SH-SY5Y (cell line): ENCODE results near the gene CRACDL.

Source experiments
- GATA2 ChIP-seq: IDR thresholded peaks from 2 replicates; pipeline ENCODE4 v1.6.1; 2011; ENCODE audit warnings: mild to moderate bottlenecking, low read depth, low read length
- GATA3 ChIP-seq: IDR thresholded peaks from 2 replicates; pipeline ENCODE4 v1.6.1; 2011; ENCODE audit warnings: low read depth, mild to moderate bottlenecking, low read length, moderate library complexity

Gene CRACDL

DNA sequence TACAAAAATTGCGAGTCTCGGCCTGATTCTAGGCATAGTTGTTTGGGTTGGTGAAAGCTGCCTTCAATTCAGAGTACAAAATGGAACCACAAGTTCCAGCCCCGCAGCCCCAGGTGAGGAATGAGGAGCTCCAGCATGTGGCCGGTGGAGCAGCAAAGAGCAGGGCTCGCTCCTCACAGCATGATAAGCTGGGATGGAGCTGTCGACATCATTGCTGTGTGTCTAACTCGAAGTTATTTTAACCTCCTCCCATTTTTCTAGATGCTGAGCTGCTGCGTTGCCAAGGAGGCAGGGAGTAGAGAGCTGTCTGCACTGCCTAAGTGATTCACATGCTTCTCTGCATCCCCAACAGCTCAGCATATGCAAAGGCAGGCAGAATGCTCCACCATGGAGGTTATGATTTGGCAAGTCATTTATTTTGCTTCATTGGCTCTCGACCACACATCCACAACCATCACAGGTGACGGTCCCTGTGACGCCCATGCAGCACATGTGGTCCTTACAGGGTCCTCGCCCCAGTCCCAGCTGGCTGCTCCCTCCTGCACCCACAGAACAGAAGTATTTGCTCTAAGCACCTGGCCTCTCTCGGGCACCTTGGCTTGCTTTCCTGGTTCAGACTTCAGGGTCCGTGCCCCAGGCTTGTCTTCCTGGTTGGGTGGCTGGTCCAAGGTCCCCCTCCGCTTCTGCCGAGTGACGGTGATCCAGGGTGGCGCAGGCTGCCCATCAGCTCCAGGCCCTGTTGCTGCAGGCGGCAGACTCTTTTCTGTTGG is 139.1 kb downstream of the CRACDL start:
- no peak for TF ChIP-seq GATA3
- no peak for TF ChIP-seq GATA2

DNA sequence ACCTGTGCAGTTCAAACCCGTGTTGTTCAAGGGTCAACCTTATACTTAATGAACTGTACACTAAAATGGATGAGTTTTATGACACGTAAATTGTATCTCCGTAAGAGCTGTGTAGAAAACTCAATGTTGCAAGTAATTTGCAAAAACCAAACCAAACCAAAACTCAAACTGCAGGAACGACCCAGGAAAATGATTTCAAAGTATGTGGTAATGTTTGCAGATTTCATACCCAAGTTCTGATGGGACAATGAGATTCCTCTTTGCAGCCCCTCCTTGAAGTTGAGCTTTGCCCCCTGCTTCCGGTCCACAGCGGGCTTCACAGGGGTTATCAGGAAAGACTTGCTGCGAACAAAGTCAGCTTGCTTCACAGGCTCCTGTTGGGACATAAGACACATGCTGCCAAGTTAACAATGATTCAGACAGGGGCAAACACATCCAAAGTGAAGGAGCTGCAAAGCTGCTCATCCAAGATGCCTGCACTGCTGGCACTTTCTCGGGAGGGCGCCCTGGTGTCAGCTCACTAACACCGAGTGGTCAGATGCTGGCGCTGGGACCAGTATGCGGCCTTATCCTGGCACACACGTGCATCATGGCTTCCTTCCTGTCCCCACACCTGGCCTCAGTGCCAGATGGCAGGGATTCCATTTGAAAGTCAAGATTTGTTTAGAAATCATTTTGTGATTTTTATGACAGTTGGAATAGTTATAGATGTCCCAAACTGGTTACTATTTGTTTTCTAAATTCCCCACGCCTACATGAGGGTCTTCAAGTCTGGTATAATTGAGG is 139.9 kb downstream of the CRACDL start:
- TF ChIP-seq GATA2 (no peak), GATA3 (no peak)

DNA sequence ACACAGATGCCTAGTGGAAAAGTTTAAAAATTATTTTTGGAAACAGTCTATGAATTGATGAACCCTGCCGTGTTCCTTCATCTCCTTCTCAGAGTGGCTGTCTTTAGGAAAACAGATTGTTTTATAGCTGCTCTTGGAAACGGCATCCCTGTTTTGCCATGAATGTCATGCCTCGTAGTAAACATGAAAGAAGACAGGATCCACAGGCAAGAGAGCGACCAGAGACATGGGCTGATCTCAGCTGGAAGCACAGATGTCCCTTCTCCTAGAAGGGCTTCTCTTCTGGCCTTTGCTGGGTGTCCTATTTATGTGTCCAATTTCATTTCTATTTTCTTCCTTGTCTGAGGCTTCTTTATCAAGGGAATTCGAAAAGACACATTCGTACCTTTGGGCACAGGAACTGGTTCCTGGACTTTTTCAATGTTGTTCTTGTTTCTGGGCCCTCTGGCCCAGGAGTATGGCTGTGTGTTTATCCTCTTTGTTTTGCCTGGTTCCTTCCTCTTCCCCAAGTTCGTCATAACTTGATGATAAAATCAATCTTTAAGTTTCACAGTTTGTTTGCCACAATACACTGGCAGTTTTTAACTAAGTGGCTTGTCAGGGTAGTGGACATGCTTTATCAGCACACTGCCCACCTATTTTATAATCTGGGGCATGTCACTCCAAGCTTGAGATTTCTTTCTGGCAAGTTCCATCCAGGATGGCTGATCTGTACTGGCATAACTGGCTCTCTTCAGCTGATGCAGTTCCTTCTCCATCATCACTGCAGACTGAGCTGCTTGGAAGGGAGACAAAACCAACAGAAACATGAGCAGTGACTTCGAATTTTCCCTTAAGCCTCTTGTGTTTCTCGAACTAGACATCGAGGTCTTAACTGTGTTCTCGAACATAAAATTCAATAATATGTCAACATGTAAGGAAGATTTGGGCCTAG is 141.9 kb downstream of the CRACDL start:
- TF ChIP-seq GATA2 (no peak), GATA3 (no peak)

DNA sequence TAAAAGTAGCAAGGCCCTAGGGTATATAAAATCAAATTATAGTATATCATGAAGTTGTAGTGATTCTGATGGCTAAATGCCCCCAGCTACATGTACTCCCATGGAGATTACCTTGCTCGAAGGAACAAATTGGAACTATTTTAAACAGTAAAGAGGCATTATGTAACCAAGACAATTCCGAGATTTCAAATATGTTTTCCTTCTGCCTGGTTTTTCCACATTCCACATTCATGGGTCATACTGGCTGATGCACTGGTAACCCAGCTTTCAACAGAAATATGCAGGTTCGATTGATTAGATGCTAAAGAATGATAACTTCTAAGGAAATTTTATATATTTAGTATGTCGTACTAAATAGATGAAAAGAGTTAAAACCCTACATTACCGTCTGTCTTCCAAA is 142.8 kb downstream of the CRACDL start:
- TF ChIP-seq GATA3 (no peak), GATA2 (no peak)

DNA sequence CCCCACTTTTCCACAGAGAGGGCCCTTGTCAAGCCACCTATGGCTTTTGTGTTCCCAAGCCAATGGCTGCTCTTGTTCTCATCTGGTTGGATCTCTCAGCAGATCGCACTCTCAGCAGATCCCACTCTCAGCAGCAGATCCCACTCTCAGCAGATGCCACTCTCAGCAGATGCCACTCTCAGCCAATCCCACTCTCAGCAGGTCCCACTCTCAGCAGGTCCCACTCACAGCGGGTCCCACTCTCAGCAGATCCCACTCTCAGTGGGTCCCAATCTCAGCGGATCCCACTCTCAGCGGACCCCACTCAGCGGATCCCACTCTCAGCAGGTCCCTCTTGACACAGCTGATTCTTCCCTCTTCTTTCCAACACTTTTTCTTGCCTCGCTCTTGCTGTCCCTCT is 145.8 kb downstream of the CRACDL start:
- TF ChIP-seq GATA3 (no peak), GATA2 (no peak)

DNA sequence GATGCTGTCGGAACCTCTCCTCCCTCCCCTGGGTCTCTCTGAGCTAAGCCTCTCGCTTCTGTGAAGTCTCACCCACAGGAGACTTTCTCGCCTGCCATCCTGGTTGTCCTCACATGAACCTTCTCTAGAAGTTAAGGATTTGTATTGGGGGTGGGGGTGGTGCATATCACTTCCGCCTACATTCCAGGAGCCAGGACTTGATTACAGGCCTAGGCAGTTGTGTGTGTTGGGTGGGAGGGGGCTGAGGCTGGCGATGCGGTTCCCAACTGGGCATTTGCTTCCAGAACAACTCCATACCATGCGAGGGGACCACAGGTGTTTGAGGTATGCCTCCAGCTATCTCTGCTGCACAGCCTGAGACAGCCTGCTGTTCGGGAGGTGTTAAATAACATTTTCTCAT is 148.3 kb downstream of the CRACDL start:
- TF ChIP-seq GATA3 = no peak
- TF ChIP-seq GATA2 = no peak

DNA sequence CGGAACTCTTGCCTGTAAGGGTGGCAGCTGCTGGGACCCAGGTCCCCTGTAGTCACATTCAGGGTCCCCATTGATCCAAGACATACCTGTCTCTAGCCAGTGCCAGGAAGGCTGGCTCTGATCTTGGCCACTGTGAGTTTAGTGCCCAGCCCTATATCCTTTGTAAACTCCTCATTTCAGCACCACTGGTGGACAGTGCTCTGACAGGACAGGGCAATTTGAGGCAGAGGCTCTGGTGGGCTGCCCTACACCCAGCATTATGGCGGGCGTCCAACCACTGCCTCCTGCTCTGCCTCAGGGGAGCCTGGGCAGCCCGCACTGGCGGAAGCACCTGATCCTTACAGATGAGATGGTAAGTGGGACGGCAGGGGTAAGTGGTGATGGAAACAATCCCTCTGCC is 149.8 kb downstream of the CRACDL start:
- TF ChIP-seq GATA2 (no peak), GATA3 (no peak)

DNA sequence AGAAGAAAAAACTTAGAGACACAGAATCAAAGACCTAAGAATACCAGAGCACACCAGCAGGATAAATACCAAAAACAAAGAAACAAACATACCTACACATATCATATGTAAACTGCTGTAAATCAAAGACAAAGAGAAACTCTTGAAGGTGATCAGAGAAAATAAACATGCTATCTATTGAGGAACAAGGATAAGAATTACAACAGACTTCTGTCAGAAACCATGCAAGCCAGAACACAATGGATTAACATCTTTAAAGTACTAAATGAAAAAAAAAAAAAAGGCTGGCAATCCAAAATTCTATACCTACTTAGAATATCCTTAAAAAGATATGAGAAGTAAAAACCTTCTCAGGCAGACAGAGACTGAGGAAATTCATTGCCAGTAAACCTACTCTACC is 153.5 kb downstream of the CRACDL start:
- TF ChIP-seq GATA3 = no peak

DNA sequence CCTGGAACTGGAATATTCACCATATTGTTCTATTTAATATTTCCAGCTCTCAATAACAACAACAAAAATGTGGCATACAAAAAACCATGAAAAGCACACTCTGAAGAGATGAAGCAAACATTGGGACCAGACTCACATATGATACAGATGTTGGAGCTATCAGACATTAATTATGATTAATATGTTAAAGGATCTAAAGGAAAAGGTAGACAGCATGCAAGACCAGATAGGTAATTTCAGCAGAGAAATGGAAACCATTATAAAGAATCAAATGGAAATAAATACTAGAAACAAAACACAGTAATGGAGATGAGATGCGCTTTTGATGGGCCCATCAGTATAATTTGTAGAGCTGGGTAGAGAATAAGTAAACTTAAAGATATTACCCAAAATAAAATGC is 154.2 kb downstream of the CRACDL start:
- TF ChIP-seq GATA3 (no peak), GATA2 (no peak)

DNA sequence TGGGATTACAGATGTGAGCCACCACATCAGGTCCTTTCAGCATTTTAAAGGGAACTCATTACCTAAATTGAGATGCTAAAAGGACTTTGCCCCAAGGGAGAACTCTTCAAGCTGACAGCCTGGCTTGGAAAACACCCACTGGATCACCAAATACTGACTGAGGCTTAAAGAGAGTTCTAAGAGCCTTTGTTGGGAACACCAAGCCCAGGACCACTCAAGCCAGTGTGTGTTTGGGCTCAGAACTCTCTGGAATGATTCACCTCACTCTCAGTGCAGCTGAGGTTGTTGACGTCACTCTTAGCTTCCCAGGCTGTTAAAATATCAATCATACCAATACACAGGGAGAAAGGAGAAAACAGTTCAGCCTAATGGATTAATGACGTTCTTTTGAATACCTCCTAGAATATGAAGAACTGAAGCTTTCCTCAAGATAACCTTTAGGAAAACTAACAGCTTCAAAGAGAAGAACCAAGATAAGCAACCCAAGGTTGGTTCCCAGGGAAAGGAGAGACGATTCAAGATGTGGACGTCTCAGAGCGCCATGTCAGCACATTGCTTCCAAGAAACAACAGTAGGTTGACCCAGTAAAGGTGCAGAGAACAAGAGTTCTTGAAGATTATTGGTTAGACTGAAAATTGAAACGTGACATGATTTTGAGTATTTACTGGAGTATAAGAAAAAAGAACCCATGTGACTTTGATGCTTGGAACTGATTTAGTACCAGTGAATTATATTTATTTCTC is 157.1 kb downstream of the CRACDL start:
- TF ChIP-seq GATA3 = no peak
- no peak for TF ChIP-seq GATA2

DNA sequence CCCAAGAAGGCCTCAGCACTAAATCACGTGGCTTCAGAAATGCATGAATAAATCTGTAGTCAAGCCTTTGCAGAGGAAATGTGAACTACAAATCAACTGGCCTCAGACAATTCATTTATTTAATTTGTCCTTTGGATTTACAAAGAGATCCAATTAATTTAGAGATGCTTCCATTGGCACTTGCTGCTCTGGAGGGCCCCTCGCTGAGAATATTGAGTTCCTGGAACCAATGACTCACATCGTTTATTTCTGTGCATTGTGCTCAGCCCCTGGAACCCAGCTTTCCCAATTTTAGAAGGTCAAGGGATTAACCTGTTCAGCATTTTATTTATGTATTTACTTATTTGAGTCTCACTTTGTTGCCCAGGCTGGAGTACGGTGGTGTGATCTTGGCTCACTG is 157.9 kb downstream of the CRACDL start:
- TF ChIP-seq GATA2 = no peak
- TF ChIP-seq GATA3 = no peak

DNA sequence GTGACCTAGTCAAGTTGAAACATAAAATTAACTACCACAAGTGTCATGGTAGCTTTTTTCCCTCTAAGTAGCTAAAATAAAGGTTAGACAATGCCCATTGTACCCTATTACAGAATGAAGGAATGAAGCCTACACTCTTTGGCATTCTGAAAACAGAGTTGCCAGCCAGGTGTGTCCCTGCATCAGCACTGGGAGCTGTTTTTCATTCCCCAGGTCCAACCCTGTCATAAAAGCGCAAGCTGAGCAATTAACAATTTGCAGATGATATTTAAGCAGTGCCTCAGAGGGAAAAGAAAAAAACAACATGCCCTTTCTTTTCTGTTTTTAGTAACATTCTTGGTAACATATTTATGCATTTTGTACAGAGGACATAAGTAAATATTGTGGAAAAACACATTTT is 158.3 kb downstream of the CRACDL start:
- TF ChIP-seq GATA2 (no peak), GATA3 (no peak)

DNA sequence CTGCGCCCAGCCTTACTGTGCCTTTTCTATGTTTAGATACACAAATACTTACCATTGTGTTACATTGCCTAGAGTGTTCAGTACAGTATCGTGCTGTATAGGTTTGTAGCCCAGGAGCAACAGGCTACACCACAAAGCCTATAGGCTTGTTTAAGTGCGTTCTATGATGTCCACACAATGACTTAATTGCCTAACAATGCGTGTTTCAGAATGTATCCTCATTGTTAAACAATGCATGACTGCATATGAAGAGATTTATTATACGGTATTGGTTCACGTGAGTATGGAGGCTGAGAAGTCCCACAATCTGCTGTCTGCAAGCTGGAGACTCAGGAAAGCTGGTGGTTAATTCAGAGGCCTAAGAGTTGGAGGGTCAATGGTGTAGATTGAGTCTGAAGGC is 158.9 kb downstream of the CRACDL start:
- TF ChIP-seq GATA2 (no peak), GATA3 (no peak)

DNA sequence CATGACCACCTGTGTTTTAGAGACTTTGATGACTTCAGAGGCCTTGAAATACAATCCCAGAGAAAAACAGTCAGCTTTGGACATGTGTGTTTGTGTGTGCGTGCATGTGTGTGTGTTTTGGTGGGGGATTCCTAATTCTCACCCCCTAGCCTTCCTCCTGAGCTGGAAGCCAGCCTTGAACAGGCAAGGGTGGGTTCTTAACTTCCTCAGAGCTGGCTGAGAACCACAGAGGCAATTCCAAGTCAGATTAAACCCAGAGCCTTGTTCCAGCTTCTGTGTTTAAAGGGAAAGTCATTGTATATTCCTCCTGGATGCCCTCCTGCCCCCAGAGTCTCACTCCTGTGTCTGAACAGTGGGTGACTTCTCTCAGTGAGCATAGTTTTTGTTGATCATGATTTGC is 159.9 kb downstream of the CRACDL start:
- TF ChIP-seq GATA2 = no peak
- TF ChIP-seq GATA3 = no peak
